ENCODE results near the gene USH1C. TPM values are rescaled to one million over a fixed set of nuclear protein-coding genes. Genes with fewer than 3 reads are reported as not detected.

USH1C gene
- total RNA-seq, 1 donor from 2014 or later: not detected

DNA sequence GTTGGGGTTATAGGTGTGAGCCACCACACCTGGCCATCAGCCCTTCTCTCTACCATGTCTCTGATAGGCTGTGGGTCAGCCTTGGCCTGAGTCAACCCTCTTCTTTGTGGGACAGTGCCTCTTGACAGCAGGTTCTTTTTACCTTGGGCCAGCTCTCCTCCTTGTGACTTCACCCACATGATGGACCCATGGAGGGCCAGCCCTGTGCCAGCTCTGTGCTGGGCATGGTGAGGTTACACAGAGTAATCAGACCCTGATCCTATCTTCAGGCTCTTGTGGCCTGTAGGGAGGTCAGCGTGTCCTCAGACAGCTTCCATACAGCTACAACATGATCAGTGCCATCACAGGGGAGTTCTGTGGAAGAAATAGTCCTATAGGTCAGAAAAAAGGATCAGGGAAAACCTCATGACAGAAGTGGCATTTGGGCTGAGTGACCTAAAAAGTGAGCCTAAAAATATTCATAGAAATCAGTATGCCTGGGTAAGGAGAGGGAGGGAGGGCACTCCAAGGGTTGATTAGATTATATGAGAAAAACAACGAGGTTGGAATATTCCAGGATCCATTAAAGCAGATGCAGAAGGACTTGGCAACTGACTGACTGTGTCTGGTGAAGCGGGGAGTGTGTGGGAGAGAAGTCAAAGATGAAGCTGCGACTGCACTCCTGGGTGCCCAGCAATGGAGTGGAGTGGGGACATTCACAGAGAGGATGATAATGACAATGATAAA, 19.9 kb upstream of the USH1C start:
- H3K4me3 Mint-ChIP-seq (ENCODE audit: unreplicated experiment): no peak overlapping the region
- DNase-seq: no peak
- no peaks in the 10 kb centered on the region for H3K36me3 Mint-ChIP-seq (ENCODE audit: unreplicated experiment)
- H3K9me3 Mint-ChIP-seq (ENCODE audit: unreplicated experiment): no peaks in the 10 kb centered on the region
- H3K27ac Mint-ChIP-seq (ENCODE audit: unreplicated experiment): no peak overlapping the region
- no peaks in the 10 kb centered on the region for H3K4me1 Mint-ChIP-seq (ENCODE audit: low read depth, unreplicated experiment)
- TF ChIP-seq, protein P1, sequence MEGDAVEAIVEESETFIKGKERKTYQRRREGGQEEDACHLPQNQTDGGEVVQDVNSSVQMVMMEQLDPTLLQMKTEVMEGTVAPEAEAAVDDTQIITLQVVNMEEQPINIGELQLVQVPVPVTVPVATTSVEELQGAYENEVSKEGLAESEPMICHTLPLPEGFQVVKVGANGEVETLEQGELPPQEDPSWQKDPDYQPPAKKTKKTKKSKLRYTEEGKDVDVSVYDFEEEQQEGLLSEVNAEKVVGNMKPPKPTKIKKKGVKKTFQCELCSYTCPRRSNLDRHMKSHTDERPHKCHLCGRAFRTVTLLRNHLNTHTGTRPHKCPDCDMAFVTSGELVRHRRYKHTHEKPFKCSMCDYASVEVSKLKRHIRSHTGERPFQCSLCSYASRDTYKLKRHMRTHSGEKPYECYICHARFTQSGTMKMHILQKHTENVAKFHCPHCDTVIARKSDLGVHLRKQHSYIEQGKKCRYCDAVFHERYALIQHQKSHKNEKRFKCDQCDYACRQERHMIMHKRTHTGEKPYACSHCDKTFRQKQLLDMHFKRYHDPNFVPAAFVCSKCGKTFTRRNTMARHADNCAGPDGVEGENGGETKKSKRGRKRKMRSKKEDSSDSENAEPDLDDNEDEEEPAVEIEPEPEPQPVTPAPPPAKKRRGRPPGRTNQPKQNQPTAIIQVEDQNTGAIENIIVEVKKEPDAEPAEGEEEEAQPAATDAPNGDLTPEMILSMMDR (IDR thresholded peaks at IDR 0.05; ENCODE audit: partially characterized antibody, unreplicated experiment): no peak
- no peaks in the 10 kb centered on the region for H3K27me3 Mint-ChIP-seq (ENCODE audit: unreplicated experiment)

DNA sequence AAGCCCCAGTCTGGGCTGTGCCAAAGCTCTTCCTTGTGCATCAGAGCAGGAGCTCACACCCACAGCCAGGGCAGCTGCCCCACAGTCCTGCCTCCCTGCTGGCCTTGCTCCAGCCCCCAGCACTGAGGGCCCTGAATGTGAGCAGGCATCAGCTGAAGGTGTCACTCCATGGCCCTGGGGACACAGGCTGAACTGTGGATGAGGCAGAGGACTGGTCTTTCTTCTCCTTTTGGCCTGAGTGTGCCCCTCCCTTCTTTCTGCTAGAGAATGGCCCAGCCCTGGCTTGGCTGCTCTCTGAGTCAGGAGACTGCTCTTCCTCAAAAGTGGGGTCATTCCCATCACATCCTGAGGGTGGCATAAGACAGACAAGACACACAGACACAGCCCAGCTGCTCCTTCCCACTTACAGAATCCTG, 19.0 kb upstream of the USH1C start:
- no peaks in the 10 kb centered on the region for H3K4me1 Mint-ChIP-seq (ENCODE audit: low read depth, unreplicated experiment)
- TF ChIP-seq, protein P1 (IDR thresholded peaks at IDR 0.05; ENCODE audit: partially characterized antibody, unreplicated experiment): no peak
- H3K4me3 Mint-ChIP-seq (ENCODE audit: unreplicated experiment): no peak overlapping the region
- no peak for DNase-seq
- no peaks in the 10 kb centered on the region for H3K9me3 Mint-ChIP-seq (ENCODE audit: unreplicated experiment)
- no peaks in the 10 kb centered on the region for H3K36me3 Mint-ChIP-seq (ENCODE audit: unreplicated experiment)
- H3K27me3 Mint-ChIP-seq (ENCODE audit: unreplicated experiment): no peaks in the 10 kb centered on the region
- H3K27ac Mint-ChIP-seq (ENCODE audit: unreplicated experiment): no peak overlapping the region

DNA sequence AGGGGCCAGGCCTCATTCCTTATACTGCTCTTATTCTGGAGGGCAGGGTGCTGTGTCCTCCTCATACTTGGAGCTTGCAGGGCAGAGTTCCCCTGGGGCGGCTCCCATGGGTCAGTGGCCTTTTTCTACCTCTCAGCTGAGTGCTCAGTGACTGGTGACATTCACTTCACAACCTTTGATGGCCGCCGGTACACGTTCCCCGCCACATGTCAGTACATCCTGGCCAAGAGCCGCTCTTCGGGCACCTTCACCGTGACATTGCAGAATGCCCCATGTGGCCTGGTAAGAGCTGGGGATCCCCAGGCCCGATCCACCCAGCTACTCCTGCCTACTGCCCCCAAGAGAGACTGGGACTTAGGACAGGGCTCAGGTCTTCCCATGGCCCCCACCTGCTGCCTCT, 17.3 kb upstream of the USH1C start:
- no peaks in the 10 kb centered on the region for H3K9me3 Mint-ChIP-seq (ENCODE audit: unreplicated experiment)
- H3K27ac Mint-ChIP-seq (ENCODE audit: unreplicated experiment): no peak overlapping the region
- no peaks in the 10 kb centered on the region for H3K4me1 Mint-ChIP-seq (ENCODE audit: low read depth, unreplicated experiment)
- no peaks in the 10 kb centered on the region for H3K36me3 Mint-ChIP-seq (ENCODE audit: unreplicated experiment)
- DNase-seq: no peak
- peaks cover 6% of the 10 kb centered on the region for H3K27me3 Mint-ChIP-seq (ENCODE audit: unreplicated experiment)
- H3K4me3 Mint-ChIP-seq (ENCODE audit: unreplicated experiment): no peak overlapping the region
- TF ChIP-seq, protein P1 (IDR thresholded peaks at IDR 0.05; ENCODE audit: partially characterized antibody, unreplicated experiment): no peak

DNA sequence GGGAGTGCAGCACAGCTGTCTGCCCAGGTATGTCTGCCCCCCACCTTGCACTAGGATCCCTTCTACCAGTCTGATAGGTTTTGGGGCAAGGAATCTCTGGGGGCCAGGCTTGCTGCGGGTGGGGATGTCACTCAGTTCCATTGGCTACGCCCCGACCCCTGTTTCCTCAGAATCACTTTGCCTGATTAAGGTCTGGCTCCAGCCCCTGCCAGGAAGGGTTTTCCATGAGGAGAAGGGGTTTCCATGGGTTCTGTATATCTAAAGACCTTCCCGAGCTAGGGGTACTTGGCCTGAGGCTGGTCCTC, 16.8 kb upstream of the USH1C start:
- no peak overlapping the region for H3K4me3 Mint-ChIP-seq (ENCODE audit: unreplicated experiment)
- H3K4me1 Mint-ChIP-seq (ENCODE audit: low read depth, unreplicated experiment): no peaks in the 10 kb centered on the region
- TF ChIP-seq, protein P1 (IDR thresholded peaks at IDR 0.05; ENCODE audit: partially characterized antibody, unreplicated experiment): no peak
- no peak overlapping the region for H3K27ac Mint-ChIP-seq (ENCODE audit: unreplicated experiment)
- H3K36me3 Mint-ChIP-seq (ENCODE audit: unreplicated experiment): no peaks in the 10 kb centered on the region
- peaks cover 6% of the 10 kb centered on the region for H3K27me3 Mint-ChIP-seq (ENCODE audit: unreplicated experiment)
- DNase-seq: no peak
- no peaks in the 10 kb centered on the region for H3K9me3 Mint-ChIP-seq (ENCODE audit: unreplicated experiment)

DNA sequence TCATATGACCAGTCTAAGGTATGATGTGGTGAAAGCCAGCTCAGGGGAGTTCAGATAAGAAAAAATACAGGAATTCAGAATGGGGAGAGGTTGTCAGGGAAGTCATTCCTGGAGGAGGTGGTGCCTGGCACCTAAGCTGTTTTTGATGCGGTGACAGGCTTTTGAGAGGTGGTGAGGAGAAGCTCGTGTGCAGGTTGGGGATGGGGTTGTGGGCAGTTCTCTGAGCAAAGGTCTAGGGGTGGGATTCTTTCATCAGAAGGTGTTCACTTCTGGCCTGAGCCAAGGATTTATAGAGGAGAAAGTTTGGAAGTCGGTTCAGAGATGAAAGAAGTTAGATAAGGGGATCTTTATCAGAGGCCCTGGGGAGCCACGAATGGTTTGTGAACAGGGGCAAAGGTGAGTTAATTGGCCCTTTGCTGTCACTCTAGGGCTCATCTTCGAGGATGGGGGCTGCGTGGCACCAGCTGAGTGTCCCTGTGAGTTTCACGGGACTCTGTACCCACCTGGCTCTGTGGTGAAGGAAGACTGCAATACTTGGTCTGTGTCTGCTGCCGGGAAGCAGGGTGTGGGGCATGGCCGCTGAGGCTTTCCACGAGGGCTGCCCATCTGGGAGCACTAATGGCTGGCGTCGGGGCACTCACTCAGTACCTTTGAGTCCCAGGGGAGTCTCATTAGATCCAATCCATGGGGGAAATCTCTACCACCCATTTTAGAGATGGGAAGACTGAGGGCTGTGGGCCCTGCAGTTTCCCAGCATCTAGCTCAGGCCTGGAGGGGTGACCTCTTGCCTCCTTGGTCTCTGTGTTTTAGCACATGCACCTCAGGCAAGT, 16.3 kb upstream of the USH1C start:
- no peaks in the 10 kb centered on the region for H3K36me3 Mint-ChIP-seq (ENCODE audit: unreplicated experiment)
- H3K4me3 Mint-ChIP-seq (ENCODE audit: unreplicated experiment): no peak overlapping the region
- H3K9me3 Mint-ChIP-seq (ENCODE audit: unreplicated experiment): no peaks in the 10 kb centered on the region
- H3K27ac Mint-ChIP-seq (ENCODE audit: unreplicated experiment): no peak overlapping the region
- H3K4me1 Mint-ChIP-seq (ENCODE audit: low read depth, unreplicated experiment): no peaks in the 10 kb centered on the region
- no peak for DNase-seq
- H3K27me3 Mint-ChIP-seq (ENCODE audit: unreplicated experiment): peaks cover 6% of the 10 kb centered on the region
- TF ChIP-seq, protein P1 (IDR thresholded peaks at IDR 0.05; ENCODE audit: partially characterized antibody, unreplicated experiment): no peak
